ENCODE data around the gene GRAMD4. TPM values are rescaled to one million over a fixed set of nuclear protein-coding genes. Genes with fewer than 3 reads are reported as not detected.

The GRAMD4 gene
- total RNA-seq, 5 donors from 2014 or later (not counting 1 experiment from before 2014, with no cell fraction given): 8.8 to 24.3 (median 22.9) TPM

DNA sequence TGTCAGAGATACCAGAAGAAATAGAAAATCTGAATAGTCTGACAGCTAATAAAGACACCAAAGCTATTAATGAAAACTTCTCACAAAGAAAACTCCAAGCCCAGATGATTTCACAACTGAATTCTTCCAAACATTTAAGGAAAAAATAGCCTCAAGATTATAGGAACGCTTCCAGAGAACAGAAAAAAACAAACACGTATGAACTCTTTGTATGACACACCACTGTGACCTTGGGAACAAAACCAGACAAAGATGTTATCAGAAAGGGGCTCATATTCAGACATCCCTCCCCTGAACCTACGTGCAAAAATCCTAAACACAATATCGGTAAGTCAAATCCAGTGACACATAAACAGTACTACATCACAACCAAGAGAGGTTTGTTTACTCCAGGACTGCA is 94.4 kb downstream of the GRAMD4 start:
- ATAC-seq (replicated peaks in 1 of 4) (no peak), DNase-seq (no peak)
- POLR2A ChIA-PET: no interaction called here
- CTCF ChIA-PET: no interaction called here
- Mint-ChIP-seq H3K27ac (peak overlapping the region in 1 of 2 donors; percentile 51), H3K27me3 (no peaks in the 10 kb centered on the region), H3K36me3 (peaks cover 59% of the 10 kb centered on the region), H3K4me3 (no peak overlapping the region), H3K4me1 (peaks cover 12 to 19% (median 13%) of the 10 kb centered on the region in 3 donors), H3K9me3 (no peaks in the 10 kb centered on the region)
- H3K4me3 ChIP-seq (ENCODE audit: control insufficient read depth in 1 of 2, extremely low read depth in 1 of 2, low read length in 1 of 2): no peak overlapping the region
- H3K27ac ChIP-seq (ENCODE audit: low read length): no peak overlapping the region
- H3K9me3 ChIP-seq: no peaks in the 10 kb centered on the region
- no peaks in the 10 kb centered on the region for H3K4me1 ChIP-seq (ENCODE audit: control insufficient read depth in 1 of 2, extremely low read depth in 1 of 2, insufficient read depth in 2 of 2, low read length in 2 of 2)
- H3K27me3 ChIP-seq (replicated peaks in 1 of 2; ENCODE audit: control insufficient read depth in 2 of 2, extremely low read depth in 1 of 2, insufficient read depth in 2 of 2, low read length in 1 of 2): no peaks in the 10 kb centered on the region
- H3K36me3 ChIP-seq (ENCODE audit: control insufficient read depth in 2 of 2, extremely low read depth in 1 of 2, insufficient read depth in 1 of 2, low read length in 1 of 2): peaks cover 16 to 77% of the 10 kb centered on the region in 2 donors
- 91% methylated on average over 4 of the region's 4 CpGs for WGBS (ENCODE audit: insufficient coverage)

GRCh38 chr22:46719921-46720320 is 99.7 kb downstream of the GRAMD4 start:
- no peak overlapping the region for H3K4me3 Mint-ChIP-seq
- ChIA-PET POLR2A (no interaction called here), CTCF (no interaction called here)
- peaks cover 19 to 81% of the 10 kb centered on the region in 2 donors for H3K36me3 ChIP-seq (ENCODE audit: control insufficient read depth in 2 of 2, extremely low read depth in 1 of 2, insufficient read depth in 1 of 2, low read length in 1 of 2)
- WGBS (ENCODE audit: insufficient coverage): 99% methylated on average over 10 of the region's 11 CpGs
- H3K27me3 ChIP-seq (replicated peaks in 1 of 2; ENCODE audit: control insufficient read depth in 2 of 2, extremely low read depth in 1 of 2, insufficient read depth in 2 of 2, low read length in 1 of 2): no peaks in the 10 kb centered on the region
- no peak overlapping the region for H3K27ac Mint-ChIP-seq
- peaks cover 43% of the 10 kb centered on the region for H3K36me3 Mint-ChIP-seq
- DNase-seq (no peak), ATAC-seq (replicated peaks in 1 of 4) (no peak)
- no peak overlapping the region for H3K27ac ChIP-seq (ENCODE audit: low read length)
- no peaks in the 10 kb centered on the region for H3K9me3 ChIP-seq
- H3K27me3 Mint-ChIP-seq: no peaks in the 10 kb centered on the region
- peaks cover 20 to 36% (median 30%) of the 10 kb centered on the region in 3 donors for H3K4me1 Mint-ChIP-seq
- no peak overlapping the region for H3K4me3 ChIP-seq (ENCODE audit: control insufficient read depth in 1 of 2, extremely low read depth in 1 of 2, low read length in 1 of 2)
- H3K9me3 Mint-ChIP-seq: no peaks in the 10 kb centered on the region
- peaks cover 0 to 9% of the 10 kb centered on the region in 2 experiments for H3K4me1 ChIP-seq (ENCODE audit: control insufficient read depth in 1 of 2, extremely low read depth in 1 of 2, insufficient read depth in 2 of 2, low read length in 2 of 2)

- 94% methylated on average over 13 of the region's 16 CpGs for WGBS (ENCODE audit: insufficient coverage)
- H3K27me3 ChIP-seq (replicated peaks in 1 of 2; ENCODE audit: control insufficient read depth in 2 of 2, extremely low read depth in 1 of 2, insufficient read depth in 2 of 2, low read length in 1 of 2): no peaks in the 10 kb centered on the region
- peaks cover 34% of the 10 kb centered on the region for H3K36me3 Mint-ChIP-seq
Measured at GRCh38 chr22:46721501-46722085, 101.4 kb downstream of the GRAMD4 start.

DNA sequence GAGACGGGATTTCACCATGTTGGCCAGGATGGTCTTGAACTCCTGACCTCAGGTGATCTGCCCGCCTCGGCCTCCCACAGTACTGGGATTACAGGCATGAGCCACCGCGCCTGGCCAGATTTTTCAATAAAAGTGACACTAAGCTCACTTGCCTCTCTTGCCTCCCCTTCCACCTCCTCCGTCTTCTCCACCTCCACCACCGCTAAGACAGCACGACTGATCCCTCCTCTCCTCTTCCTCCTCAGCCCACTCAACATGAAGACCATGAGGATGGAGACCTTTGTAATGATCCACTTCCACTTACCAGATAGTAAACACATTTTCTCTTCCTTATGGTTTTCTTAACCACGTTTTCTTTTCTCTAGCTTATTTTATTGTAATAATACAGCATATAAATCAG is 103.7 kb downstream of the GRAMD4 start:
- Mint-ChIP-seq H3K9me3 (no peaks in the 10 kb centered on the region), H3K4me3 (no peak overlapping the region), H3K27ac (no peak overlapping the region), H3K36me3 (peaks cover 20% of the 10 kb centered on the region), H3K4me1 (peaks cover 27 to 53% (median 50%) of the 10 kb centered on the region in 3 donors), H3K27me3 (no peaks in the 10 kb centered on the region)
- peaks cover 14 to 69% of the 10 kb centered on the region in 2 donors for H3K36me3 ChIP-seq (ENCODE audit: control insufficient read depth in 2 of 2, extremely low read depth in 1 of 2, insufficient read depth in 1 of 2, low read length in 1 of 2)
- DNase-seq (no peak), ATAC-seq (replicated peaks in 1 of 4) (no peak)
- CTCF ChIA-PET: interaction anchor here in 1 of 2 donors (1.1 kb wide), 1 partner anchor 77 kb away, joined by 3 read pairs; no protein-coding TSS in a partner anchor
- WGBS (ENCODE audit: insufficient coverage): 96% methylated on average over 8 of the region's 9 CpGs
- peaks cover 0 to 31% of the 10 kb centered on the region in 2 experiments for H3K4me1 ChIP-seq (ENCODE audit: control insufficient read depth in 1 of 2, extremely low read depth in 1 of 2, insufficient read depth in 2 of 2, low read length in 2 of 2)
- H3K4me3 ChIP-seq (ENCODE audit: control insufficient read depth in 1 of 2, extremely low read depth in 1 of 2, low read length in 1 of 2): no peak overlapping the region
- POLR2A ChIA-PET: no interaction called here
- H3K27me3 ChIP-seq (replicated peaks in 1 of 2; ENCODE audit: control insufficient read depth in 2 of 2, extremely low read depth in 1 of 2, insufficient read depth in 2 of 2, low read length in 1 of 2): no peaks in the 10 kb centered on the region
- H3K27ac ChIP-seq (ENCODE audit: low read length): no peak overlapping the region
- H3K9me3 ChIP-seq: no peaks in the 10 kb centered on the region

More at GRCh38 chr22:46721501-46722085, 101.4 kb downstream of the GRAMD4 start:
- H3K9me3 ChIP-seq: no peaks in the 10 kb centered on the region
- no peak for DNase-seq
- ChIA-PET POLR2A (no interaction called here), CTCF (no interaction called here)
- ATAC-seq (replicated peaks in 1 of 4): no peak
- H3K36me3 ChIP-seq (ENCODE audit: control insufficient read depth in 2 of 2, extremely low read depth in 1 of 2, insufficient read depth in 1 of 2, low read length in 1 of 2): peaks cover 22 to 76% of the 10 kb centered on the region in 2 donors
- H3K9me3 Mint-ChIP-seq: no peaks in the 10 kb centered on the region
- no peak overlapping the region for H3K4me3 Mint-ChIP-seq
- no peak overlapping the region for H3K27ac ChIP-seq (ENCODE audit: low read length)
- H3K4me3 ChIP-seq (ENCODE audit: control insufficient read depth in 1 of 2, extremely low read depth in 1 of 2, low read length in 1 of 2): no peak overlapping the region
- peaks cover 0 to 15% of the 10 kb centered on the region in 2 experiments for H3K4me1 ChIP-seq (ENCODE audit: control insufficient read depth in 1 of 2, extremely low read depth in 1 of 2, insufficient read depth in 2 of 2, low read length in 2 of 2)
- H3K27ac Mint-ChIP-seq: peak overlapping the region in 1 of 2 donors; percentile 22
- peaks cover 14 to 39% (median 34%) of the 10 kb centered on the region in 3 donors for H3K4me1 Mint-ChIP-seq
- H3K27me3 Mint-ChIP-seq: no peaks in the 10 kb centered on the region

GRCh38 chr22:46725096-46725495 is 104.9 kb downstream of the GRAMD4 start:
- H3K27ac Mint-ChIP-seq: no peak overlapping the region
- no peak for DNase-seq
- WGBS (ENCODE audit: insufficient coverage): 98% methylated on average over 12 of the region's 18 CpGs
- no peak overlapping the region for H3K27ac ChIP-seq (ENCODE audit: low read length)
- peaks cover 18% of the 10 kb centered on the region for H3K36me3 Mint-ChIP-seq
- no peaks in the 10 kb centered on the region for H3K9me3 Mint-ChIP-seq
- peaks cover 28 to 57% (median 54%) of the 10 kb centered on the region in 3 donors for H3K4me1 Mint-ChIP-seq
- ATAC-seq (replicated peaks in 1 of 4): no peak
- H3K36me3 ChIP-seq (ENCODE audit: control insufficient read depth in 2 of 2, extremely low read depth in 1 of 2, insufficient read depth in 1 of 2, low read length in 1 of 2): peaks cover 15 to 65% of the 10 kb centered on the region in 2 donors
- ChIA-PET POLR2A (no interaction called here), CTCF (interaction anchor here in 1 of 2 donors (1.1 kb wide), 1 partner anchor 76 kb away, joined by 3 read pairs; no protein-coding TSS in a partner anchor)
- no peaks in the 10 kb centered on the region for H3K27me3 ChIP-seq (replicated peaks in 1 of 2; ENCODE audit: control insufficient read depth in 2 of 2, extremely low read depth in 1 of 2, insufficient read depth in 2 of 2, low read length in 1 of 2)
- peaks cover 0 to 38% of the 10 kb centered on the region in 2 experiments for H3K4me1 ChIP-seq (ENCODE audit: control insufficient read depth in 1 of 2, extremely low read depth in 1 of 2, insufficient read depth in 2 of 2, low read length in 2 of 2)
- H3K9me3 ChIP-seq: no peaks in the 10 kb centered on the region
- H3K4me3 Mint-ChIP-seq: no peak overlapping the region
- H3K27me3 Mint-ChIP-seq: no peaks in the 10 kb centered on the region
- H3K4me3 ChIP-seq (ENCODE audit: control insufficient read depth in 1 of 2, extremely low read depth in 1 of 2, low read length in 1 of 2): no peak overlapping the region

DNA sequence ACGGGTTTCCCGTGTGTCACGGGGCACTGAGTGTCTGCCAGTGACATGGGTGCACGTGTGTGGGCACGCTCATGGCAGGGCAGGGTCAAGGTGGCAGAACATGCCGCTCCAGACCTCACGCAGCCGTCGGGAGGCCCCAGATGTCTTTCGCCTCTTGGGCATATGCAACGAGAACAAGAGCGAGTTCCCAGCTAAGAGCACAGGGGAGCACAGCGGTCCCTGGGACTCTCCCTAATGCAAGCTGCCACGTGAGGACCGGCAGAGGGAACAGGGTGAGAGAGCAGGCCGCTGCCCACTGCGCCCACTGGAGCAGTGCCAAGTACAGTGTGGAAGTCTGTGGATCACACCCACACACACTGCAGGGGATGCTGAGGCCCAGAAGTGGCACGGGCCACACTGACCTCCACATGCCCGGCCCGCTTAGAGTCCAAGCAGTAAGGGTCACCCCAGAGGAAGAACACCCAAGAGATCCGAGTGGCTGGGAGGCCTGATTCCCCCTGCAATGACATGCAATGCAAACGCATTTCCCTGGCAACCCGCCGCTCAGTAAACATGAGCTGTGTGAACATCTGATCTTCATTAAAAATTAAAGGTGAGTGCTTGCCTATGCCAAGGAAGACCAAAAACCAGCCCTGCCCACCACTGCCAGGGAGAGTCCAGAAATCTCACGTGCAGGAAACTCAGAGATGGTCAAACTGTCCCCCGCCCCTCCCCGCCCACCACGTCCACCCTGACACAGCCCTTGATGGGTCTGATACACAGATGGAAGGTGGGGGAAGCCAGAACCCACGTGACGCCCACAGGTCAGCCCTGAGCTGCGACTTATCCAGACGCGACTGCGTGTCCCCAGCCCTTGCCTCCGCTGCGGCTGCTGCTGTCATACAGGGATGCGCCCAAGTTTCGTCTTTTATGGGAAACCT is 106.1 kb downstream of the GRAMD4 start:
- Histone ChIP-seq H3K9me3 (no peaks in the 10 kb centered on the region), H3K4me3 (ENCODE audit: control insufficient read depth in 1 of 2, extremely low read depth in 1 of 2, low read length in 1 of 2) (no peak overlapping the region), H3K36me3 (ENCODE audit: control insufficient read depth in 2 of 2, extremely low read depth in 1 of 2, insufficient read depth in 1 of 2, low read length in 1 of 2) (peaks cover 15 to 55% of the 10 kb centered on the region in 2 donors), H3K27me3 (replicated peaks in 1 of 2; ENCODE audit: control insufficient read depth in 2 of 2, extremely low read depth in 1 of 2, insufficient read depth in 2 of 2, low read length in 1 of 2) (no peaks in the 10 kb centered on the region), H3K4me1 (ENCODE audit: control insufficient read depth in 1 of 2, extremely low read depth in 1 of 2, insufficient read depth in 2 of 2, low read length in 2 of 2) (peaks cover 5 to 46% of the 10 kb centered on the region in 2 experiments), H3K27ac (ENCODE audit: low read length) (no peak overlapping the region)
- CTCF ChIA-PET: interaction anchor here in 1 of 2 donors (0.6 kb wide), 1 partner anchor 102 kb away, joined by 3 read pairs; no protein-coding TSS in a partner anchor
- H3K9me3 Mint-ChIP-seq: no peaks in the 10 kb centered on the region
- WGBS (ENCODE audit: insufficient coverage): 93% methylated on average over 29 of the region's 38 CpGs
- no peaks in the 10 kb centered on the region for H3K27me3 Mint-ChIP-seq
- no peak overlapping the region for H3K4me3 Mint-ChIP-seq
- ATAC-seq (replicated peaks in 1 of 4): no peak
- H3K27ac Mint-ChIP-seq: no peak overlapping the region
- DNase-seq: no peak
- POLR2A ChIA-PET: interaction anchor here in 1 of 2 donors (0.6 kb wide), 1 partner anchor 37 kb away, joined by 3 read pairs; no protein-coding TSS in a partner anchor
- peaks cover 38 to 65% (median 62%) of the 10 kb centered on the region in 3 donors for H3K4me1 Mint-ChIP-seq
- H3K36me3 Mint-ChIP-seq: peaks cover 21% of the 10 kb centered on the region

Measured in T-cell (primary cell).